Stimulated activated CD4-positive, alpha-beta T cell treated with anti-CD3 and anti-CD28 coated beads, Interleukin-1b, Interleukin-23, amount 100 ng/mL, for 1 hour (primary cell): ENCODE results near the gene LRRC38.

Experiments used
- DNase-seq, 2 donors: peaks; one replicate each; pipeline ENCODE4 v3.0.0-alpha.2; 2020; ENCODE audit warnings: low read depth in 2 of 2

LRRC38 gene

DNA sequence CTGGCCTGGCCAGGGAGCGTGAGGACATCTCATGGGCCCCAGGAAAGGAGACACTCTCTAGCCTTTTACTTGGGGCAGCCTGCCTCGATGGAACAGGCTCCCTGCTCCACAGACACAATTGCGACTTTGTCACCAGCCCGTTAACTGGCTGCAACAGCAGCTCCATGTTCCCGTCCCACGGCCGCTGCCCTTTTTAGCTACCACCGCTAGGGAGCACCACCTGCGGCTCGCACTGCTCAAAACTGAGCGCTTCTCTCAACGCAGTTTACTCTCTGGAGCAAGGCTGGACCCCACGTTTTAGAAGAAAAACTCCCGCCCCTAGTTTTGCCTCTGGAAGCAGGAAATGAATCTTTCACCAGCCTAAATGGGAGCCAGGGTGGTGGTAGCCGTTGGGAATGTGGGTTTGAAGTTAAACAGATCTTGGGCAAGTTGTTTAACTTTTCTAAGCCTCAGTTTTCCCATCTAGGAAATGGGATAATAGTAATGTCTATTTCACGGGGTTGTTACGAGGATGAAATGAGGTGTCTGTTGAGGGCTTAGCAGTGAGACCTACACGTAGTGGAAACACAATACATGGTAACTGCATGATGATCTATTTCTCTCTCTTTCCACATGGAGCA, 3.5 kb upstream of the LRRC38 start:
- no peak for DNase-seq

DNA sequence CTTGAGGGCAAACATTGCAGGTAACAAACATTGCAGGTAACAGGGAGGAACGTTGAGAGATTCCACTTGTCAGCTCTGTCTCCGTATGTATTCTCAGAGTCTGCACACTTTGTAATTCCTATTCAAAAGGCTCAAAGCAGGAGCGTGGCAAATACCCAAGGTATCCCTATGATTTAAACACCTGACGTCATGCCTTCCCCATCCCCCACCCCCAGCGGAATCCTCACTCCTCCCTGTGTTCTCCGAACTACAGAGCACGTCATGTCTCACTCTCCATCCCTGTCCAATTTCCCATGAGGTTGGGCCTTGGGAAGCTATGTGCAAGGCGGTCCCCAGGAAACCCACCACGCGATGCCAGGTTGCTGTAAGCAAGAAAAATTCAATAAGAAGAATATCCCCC, 2.8 kb upstream of the LRRC38 start:
- no peak for DNase-seq

DNA sequence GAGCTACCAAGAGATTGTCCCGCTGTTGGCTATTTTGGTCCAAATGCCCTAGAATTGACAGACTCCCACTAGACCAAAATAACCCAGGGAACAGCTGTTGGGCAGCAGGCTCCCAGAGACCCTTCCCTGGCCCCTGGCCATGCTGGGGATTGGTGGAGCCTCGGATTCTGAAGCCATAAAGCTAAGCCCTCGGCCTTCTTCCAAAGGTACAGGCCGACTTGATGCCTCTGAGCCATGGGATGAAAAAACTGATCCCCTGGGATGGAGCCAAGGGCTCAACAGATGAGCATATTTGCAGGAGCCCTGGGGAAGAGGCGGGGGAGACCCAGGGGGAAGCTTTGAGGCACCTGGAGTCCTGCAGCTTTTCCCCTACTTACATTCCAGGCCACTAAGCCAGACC, 1.0 kb upstream of the LRRC38 start:
- DNase-seq, result no peak

DNA sequence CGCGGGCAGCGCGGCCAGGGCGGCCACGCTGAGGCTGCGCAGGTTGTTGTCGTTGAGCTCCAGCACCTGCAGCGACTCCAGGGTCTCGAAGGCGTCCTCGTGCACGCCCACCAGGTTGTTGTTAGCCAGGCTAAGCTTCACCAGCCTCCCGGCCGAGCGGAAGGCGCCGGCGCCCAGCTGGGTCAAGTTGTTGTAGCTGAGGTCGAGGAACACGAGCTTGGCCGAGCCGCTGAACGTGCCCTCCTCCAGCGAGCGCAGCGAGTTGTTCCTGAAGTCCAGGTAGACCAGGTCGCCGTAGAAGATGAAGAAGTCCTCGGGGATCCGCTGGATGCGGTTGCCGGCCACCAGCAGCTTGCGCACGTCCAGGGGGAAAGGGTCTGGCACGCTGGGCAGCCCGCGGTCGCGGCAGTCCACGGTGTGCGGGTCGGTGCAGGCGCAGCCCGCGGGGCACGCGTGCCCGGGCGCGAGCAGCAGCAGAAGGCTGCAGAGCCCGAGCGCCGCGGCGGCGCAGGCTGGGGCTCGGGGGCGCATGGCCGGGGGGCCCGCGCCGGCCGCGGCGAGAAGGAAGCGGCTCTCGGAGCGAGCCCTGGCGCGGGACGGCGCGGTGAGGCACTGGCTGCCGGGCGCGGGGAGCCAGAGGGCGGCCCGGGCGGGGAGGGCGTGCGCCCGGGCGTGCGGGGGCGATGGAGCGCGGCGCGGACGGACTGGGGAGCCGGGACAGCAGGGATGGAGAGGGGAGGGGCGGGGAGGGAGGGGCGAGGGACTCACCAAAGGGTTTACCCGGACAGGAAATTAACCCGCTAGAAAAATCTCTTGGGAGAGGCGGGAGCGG, 524 bp downstream of the LRRC38 start:
- no peak for DNase-seq

DNA sequence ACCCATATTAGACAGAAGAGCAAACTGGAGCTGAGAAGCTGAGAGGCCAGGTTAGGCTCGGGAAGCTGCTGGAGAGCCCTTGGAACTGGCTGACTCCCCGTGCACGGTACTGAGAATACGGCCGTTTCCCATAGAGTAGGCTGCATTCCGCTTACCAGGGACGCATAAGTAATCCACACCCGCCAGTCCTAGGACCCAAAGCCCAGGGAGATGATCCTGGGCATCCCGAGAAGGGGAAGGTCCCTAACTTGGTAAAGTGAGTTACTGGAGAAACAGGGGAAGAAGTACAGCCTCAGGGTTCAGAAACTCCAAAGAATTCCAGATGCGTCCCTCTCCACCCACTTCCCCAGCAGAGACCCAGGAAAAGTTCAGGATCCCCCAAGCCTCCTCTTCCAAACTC, 1.3 kb downstream of the LRRC38 start:
- DNase-seq, result no peak

DNA sequence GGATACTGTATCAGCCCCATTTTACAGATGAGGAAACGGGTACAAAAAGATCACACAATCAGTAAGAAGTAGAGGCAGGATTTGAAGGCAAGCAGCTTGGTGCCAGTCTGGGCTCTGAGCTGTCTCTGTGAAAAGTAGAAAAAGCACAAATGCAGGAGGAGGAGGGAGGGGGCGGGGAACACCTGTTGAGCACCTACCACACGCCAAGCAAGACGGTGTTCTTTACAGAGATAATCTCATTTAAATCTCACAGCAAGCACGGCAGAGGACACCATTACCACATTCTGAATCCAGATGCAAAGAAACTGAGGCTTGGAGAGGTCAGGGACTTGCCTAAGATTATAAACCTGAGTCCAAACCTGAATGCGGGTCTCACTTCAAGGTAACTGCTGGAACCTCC, 3.3 kb downstream of the LRRC38 start:
- no peak for DNase-seq

DNA sequence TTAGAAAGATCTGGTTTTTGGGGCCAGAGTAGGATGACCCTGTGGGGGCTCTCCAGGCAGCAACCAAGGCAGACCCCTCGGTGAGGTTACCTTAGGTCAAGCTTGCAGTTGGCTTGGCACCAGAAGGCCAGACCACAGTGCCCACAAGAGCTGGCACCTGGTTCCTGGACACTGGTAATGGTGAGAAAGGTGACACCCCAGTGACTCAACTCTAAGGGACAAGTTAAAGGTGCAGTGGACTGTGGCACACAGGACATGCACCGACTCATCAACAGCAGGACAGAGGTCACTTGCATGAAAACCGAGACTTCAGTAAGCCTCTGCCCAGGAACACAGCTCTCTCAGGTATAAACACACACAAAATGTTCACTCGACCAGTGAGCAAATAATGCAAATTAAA, 6.7 kb downstream of the LRRC38 start:
- DNase-seq, result no peak

DNA sequence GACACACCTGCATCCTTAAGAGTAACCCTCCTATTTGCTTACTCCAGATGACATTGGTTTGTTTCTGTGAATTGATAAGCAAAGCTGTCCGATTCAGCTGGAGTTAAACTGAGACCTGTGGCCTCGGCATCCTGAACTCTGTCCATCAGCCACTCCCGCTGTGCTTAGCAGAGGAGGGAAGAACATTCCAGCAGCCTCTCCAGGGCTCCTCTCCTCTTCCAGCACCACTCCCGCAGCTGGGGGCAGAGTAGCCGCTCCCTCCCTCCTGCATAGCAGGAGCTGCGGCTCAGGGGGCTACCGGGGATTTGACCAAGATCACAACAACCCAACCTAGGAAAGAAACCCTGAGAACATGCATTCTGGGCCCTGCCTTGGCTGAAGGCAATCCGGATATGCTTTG, 8.8 kb downstream of the LRRC38 start:
- DNase-seq, result no peak

DNA sequence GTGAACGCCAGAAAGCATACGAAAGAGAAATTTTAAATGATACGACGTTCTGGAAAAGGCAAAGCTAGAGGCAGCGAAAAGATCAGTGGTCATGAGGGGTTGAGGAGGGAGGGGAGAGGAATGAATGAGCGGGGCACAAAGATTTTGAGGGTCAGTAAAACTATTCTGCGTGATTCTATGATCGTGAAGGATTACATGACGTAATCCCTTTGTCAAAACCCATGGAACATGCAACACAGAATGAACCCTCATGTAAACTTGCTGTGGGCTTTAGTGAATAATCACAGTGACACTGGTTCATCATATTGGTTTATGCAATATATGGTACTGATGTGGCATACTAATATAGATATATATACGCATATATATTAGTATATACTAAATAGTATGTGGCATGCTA, 13.0 kb downstream of the LRRC38 start:
- no peak for DNase-seq

DNA sequence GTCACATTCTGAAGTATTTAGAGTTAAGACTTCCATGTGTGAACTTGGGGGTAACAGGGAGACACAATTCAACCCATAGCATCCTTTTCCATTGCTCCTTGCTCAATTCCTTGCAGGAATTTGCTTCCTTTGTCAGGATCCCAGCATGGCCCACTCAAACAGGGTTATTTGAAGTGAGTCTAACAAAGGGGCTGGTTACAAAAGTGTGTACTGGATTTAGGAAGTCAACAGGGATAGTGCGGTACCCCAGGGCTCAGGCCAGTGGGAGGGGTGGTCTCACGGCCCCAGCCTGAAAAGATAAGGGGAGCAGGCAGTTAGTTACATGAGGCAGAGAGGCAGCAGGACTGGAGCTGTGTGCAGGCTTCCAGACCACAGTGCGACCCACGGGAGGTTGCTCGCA, 14.4 kb downstream of the LRRC38 start:
- no peak for DNase-seq

DNA sequence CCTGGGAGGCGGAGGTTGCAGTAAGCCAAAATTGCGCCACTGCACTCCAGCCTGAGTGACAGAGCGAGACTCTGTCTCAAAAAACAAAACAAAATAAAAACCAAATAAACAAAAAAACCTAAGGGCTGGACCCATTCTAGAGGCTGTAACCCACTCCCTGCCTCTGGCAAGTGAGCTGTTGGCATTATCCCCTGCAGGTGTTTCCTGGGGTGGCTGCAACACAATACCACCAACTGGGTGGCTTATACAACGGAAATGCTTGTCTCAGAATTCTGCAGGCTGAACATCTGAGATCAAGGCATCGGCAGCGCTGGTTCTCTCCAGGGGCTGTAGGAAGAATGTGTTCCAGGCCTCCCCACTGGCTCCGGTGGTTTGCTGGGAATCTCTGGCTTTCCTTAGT, 15.2 kb downstream of the LRRC38 start:
- DNase-seq, result no peak

DNA sequence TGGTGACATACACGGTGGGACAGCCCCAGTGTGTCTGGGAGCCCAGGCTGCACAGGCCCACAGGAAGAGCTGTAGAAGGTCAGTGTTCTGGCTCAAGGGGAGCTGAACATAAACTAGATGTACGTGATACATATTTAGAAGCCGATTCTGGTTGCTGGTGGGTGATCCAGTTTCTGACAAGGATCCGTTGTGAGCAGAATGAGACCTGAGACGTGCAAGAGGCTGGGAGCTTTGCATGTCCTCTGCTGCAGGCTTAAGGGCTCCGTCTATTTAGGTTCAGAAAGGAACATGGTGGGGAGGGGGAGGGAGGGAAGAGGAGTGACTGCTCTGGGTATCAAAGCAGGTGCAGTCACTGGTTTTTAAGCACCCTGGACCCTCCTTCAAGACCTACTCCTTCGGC, 18.6 kb downstream of the LRRC38 start:
- DNase-seq, result no peak

DNA sequence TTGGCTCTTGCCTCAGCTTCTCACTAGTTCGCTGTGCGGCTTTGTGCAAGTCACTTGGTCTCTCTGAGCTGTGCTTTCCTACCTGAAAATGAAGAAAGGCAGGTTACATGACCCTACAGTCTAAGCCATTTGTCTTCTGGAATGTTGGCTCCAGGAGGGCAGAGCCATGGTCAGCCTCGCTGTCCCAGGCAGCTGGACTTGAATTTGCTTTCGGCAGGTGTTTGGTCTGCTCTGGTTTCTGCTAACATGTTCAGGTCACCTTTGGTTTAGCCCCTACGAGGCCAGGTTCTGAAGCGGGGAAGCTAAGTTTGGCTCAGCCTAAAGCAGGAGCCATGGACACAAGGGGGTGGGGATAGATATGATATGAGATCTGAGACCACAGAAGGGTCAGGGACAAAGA, 19.1 kb downstream of the LRRC38 start:
- no peak for DNase-seq

DNA sequence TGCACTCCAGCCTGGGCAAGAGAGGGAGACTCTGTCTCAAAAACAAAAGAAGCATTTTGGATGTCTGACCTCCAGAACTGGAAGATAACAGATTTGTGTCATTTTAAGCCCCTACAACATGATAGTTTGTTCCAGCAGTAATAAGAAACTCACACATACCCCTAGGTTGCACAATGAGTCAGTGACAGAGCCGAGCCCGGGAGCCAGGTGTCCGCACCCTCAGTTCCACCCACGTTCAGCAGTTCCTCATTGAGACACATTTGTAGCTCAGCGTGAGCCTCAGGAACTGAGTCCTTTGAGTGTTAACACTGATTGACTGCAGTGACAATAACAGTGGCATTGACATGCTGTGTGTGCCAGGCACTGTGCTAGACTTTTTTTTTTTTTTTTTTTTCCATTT, 19.8 kb downstream of the LRRC38 start:
- no peak for DNase-seq

DNA sequence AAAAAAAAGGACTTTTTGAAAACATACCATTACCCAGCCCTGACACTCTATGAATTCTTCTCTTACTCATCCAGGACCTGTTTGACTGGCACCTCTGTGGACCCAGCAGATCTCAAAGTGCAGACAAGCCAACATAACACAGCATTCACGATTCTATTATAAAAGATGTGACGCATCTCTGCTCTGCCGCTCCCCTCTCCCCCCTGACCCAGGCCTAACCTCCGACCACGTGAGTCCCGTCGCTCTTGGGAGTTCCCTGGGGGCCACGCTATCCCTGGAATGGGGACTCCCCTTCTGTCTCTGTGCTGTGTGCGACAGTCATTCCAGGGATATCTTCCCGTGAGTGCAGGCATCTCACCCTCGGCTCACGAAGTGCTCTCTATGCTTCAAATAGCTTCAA, 21.1 kb downstream of the LRRC38 start:
- DNase-seq, result no peak

DNA sequence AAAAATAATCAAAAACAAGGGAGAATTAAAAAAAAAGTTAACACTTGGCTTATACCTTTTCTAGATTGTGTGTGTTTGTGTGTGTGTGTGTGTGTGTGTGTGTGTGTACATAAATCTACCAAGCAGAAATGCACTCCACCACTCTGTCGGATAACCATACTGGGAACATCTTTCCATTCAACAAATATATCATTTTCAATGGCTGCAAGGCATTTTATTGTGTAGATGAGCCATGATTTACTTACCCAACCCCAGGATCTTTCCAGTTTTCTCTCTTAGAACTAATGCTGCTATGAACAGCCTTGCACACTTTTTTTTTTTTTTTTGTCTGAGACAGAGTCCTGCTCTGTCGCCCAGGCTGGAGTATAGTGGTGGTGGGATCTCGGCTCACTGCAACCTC, 25.8 kb downstream of the LRRC38 start:
- no peak for DNase-seq

DNA sequence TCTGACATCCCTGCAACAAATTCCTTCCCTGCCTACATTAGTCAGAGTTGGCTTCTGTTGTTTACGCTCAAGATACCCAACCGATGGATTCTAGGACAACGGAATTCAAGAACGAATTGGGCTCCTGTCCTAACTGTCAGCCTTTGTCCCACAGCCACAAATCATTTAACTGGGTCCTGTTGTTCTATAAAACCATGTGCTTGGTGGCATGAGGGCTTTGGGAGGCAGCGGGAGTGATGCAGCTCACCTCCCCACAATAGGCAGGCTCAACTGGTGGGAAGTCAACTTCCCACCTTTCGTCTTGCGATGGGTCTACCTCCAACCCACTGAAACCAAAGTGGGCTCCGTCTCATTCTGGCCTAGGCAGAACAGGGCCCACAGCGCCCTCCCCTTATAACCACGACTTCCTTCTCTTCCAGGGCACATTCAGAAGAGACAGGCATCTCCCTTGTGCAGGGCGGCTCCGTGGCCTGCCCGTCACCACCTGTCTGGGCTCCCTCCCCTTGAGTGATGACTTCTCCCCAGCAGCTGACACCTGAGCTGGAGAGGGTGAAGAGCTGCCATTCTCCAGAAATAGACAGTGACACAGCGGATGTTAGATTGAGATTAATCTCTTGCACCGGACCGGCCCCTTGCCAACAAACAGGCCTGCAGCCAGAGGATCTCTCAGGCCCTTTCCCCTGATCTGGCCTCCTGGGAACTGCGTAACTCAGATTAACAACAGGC, 26.5 kb downstream of the LRRC38 start:
- DNase-seq, result no peak

DNA sequence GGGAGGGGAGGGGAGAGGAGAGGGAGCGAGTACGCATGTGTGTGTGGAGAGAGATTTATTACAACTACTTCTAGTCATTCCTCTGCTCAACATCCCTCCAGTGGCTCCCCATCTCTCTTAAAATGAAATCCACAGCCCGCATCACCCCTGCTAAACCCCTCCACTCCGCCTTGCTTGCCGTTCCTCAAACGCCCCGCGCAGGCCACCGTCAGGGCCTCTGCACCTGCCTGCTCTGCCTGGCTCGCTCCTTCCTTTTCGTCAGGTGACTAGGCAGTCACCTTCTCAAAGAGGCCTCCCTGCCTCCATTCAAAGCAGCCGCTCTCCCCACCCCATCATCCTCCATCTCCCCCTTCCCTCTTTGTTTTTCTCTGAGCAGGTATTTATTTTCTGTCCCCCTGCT, 29.9 kb downstream of the LRRC38 start:
- DNase-seq, result no peak

DNA sequence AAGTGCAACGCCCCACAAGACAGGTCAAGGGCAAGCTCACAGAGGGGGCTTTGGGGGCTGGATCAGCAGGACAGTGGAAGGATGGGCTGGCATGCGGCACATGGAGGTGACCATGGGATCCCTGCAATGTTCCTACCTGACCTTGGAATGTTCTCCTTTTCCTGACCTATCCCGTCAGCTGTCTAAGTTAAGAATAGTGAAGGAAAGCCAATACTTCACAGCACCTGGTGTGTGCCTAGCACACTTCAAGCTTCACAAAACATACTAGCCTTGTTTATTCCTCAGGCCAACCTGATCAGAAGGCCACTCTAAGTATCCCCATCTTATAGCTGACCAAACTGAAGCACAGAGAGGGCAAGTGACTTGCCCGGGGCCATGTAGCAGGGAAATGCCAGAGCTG, 31.2 kb downstream of the LRRC38 start:
- DNase-seq, result no peak

DNA sequence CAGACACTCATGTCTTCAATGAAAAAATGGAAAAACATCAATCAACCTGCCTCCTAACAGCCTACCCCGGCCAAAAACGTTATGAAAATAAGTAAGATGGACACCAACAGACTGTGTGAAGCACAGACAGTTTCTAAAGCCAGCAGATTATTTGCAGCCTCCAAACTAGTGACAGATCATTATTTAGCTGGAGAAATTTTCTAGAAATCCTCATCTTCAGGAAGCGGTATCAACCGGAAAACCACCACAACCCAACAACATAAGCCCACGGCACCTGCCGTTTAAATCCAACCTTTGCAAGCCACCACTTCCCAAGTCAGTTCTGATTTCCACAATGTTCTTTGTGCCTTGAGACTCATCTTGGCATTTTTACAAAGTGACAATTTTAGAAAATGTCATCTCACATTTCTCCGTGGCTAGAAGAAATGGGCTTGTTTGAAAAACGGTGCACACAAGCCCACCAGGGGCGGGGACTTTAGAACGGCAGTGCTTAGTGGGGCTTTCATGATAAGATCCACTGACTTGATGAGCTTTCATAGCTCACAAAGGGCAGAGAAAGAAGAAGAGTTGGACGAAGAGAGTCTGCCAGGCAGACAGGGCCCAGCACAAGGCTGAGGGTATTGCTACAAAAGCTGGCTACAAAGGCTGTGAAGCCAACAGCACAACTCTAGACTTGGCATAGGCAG, 34.5 kb downstream of the LRRC38 start:
- no peak for DNase-seq

DNA sequence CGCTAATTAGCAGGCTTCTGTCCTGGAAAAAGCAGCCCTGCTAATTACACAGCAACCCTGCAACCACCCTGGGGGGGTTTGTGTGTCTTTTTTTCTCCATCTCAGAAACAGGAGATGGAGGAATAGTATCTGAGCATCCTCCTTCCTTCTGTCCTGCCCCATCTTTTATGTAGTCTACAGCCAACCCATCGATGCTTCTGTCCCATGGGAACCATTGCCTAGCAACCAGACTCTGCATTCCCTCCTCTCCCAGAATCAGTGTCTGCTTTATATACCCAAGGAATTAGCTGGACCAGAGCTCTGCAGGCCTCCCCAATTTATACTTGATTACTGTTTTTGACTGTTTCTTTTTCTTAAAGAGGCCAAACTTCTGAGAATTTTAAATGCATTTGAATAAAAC, 35.1 kb downstream of the LRRC38 start:
- DNase-seq, result no peak

DNA sequence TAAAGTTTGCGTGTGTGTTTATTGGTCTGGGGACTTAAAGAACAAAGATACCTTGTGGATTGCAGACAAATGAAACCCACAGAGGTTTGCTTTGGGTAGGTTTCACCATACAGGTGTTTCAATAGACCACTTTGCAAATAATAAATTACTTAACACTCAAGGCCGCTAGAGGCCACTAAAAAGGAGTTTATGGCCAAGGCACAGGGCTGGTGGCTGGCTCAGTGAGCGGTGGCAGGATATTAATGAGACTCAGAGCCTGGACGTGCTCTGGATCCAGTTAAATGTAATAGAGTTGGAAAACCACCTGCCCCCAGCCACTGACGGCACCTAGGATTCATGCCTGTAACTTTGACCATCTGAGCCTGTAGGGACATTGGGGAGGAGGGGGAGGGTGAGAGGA, 44.5 kb downstream of the LRRC38 start:
- DNase-seq, result no peak

DNA sequence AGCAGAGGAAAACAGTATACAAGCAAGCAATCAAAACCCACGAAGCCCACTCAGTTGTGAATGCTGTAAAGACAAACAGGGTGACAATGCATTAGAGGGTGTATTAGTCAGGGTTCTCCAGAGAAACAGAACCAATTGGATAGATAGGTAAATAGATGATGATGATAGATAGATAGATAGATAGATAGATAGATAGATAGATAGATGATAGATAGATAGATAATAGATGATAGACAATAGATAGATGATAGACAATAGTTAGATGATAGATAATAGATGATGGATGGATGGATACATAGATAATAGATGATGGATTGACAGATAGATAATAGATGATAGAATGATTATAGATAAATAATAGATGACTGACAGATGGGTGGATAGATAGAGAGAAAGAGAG, 48.3 kb downstream of the LRRC38 start:
- DNase-seq, result no peak
